ENCODE data around the gene NRN1L. TPM values are rescaled to one million over a fixed set of nuclear protein-coding genes. Genes with fewer than 3 reads are reported as not detected.
A peak's percentile ranks its signal among the peaks of the same experiment; 100 is the strongest.

The NRN1L gene
- total RNA-seq, 1 donor from 2014 or later: not detected

GRCh38 chr16:67842509-67843342 lies 42.0 kb upstream of the NRN1L start:
- intact Hi-C loops (cut with DNase I): loop anchor here (1.0 to 10.0 kb wide), 4 partner anchors 21 to 1492 kb away; partner anchors contain the start of genes COG8, FHOD1, NIP7 and PDF
- H3K9me3 ChIP-seq: no peaks in the 10 kb centered on the region
- H3K4me3 ChIP-seq: peak overlapping the region; percentile 86 to 96
- TF ChIP-seq CTCF (IDR thresholded peaks at IDR 0.05): peak in 2 of 3 experiments; percentile 4 to 40
- peak overlapping the region; percentile 98 to 100 for H3K27ac ChIP-seq
- peaks cover 31 to 33% of the 10 kb centered on the region in 2 donors for H3K4me1 ChIP-seq
- no peaks in the 10 kb centered on the region for H3K27me3 ChIP-seq
- no peaks in the 10 kb centered on the region for H3K36me3 ChIP-seq
- DNase-seq (ENCODE audit: low spot score in 2 of 2): peak in 1 of 2 donors; percentile 81

- peak overlapping the region; percentile 98 to 100 for H3K27ac ChIP-seq
- no peak for TF ChIP-seq CTCF (IDR thresholded peaks at IDR 0.05)
- intact Hi-C loops (cut with DNase I): loop anchor here (2.0 to 10.0 kb wide), 3 partner anchors 91 to 1491 kb away; partner anchors contain the start of genes COG8, FHOD1, NIP7 and PDF
- no peaks in the 10 kb centered on the region for H3K27me3 ChIP-seq
- DNase-seq (ENCODE audit: low spot score in 2 of 2): no peak
- no peaks in the 10 kb centered on the region for H3K36me3 ChIP-seq
- H3K9me3 ChIP-seq: no peaks in the 10 kb centered on the region
- H3K4me1 ChIP-seq: peaks cover 38 to 39% of the 10 kb centered on the region in 2 donors
- H3K4me3 ChIP-seq: peak overlapping the region; percentile 86 to 96
Observed at GRCh38 chr16:67843343-67843765, 41.3 kb upstream of the NRN1L start.

GRCh38 chr16:67844497-67844896 lies 40.2 kb upstream of the NRN1L start:
- peak in 1 of 3 experiments; percentile 23 for TF ChIP-seq CTCF (IDR thresholded peaks at IDR 0.05)
- no peak for DNase-seq (ENCODE audit: low spot score in 2 of 2)
- H3K27me3 ChIP-seq: no peaks in the 10 kb centered on the region
- no peaks in the 10 kb centered on the region for H3K9me3 ChIP-seq
- H3K36me3 ChIP-seq: no peaks in the 10 kb centered on the region
- intact Hi-C loops (cut with DNase I): loop anchor here (10.0 kb wide), 2 partner anchors 600 to 1490 kb away; partner anchors contain the start of genes COG8, FHOD1, NIP7 and PDF
- peaks cover 42 to 45% of the 10 kb centered on the region in 2 donors for H3K4me1 ChIP-seq
- H3K27ac ChIP-seq: peak overlapping the region; percentile 92 to 98
- H3K4me3 ChIP-seq: peak overlapping the region in 1 of 2 donors; percentile 96

GRCh38 chr16:67845291-67846062 lies 39.2 kb upstream of the NRN1L start:
- intact Hi-C loops (cut with DNase I): loop anchor here (2.0 to 10.0 kb wide), 5 partner anchors 17 to 1489 kb away; partner anchors contain the start of genes COG8, FHOD1, NIP7 and PDF
- DNase-seq (ENCODE audit: low spot score in 2 of 2): no peak
- Histone ChIP-seq H3K36me3 (no peaks in the 10 kb centered on the region), H3K9me3 (no peaks in the 10 kb centered on the region), H3K4me3 (peak overlapping the region; percentile 96 to 97), H3K27me3 (no peaks in the 10 kb centered on the region), H3K27ac (peak overlapping the region; percentile 92 to 98), H3K4me1 (peaks cover 42 to 45% of the 10 kb centered on the region in 2 donors)
- no peak for TF ChIP-seq CTCF (IDR thresholded peaks at IDR 0.05)

- H3K36me3 ChIP-seq: no peaks in the 10 kb centered on the region
- peak overlapping the region; percentile 96 to 97 for H3K4me3 ChIP-seq
- H3K4me1 ChIP-seq: peaks cover 42 to 45% of the 10 kb centered on the region in 2 donors
- no peak for TF ChIP-seq CTCF (IDR thresholded peaks at IDR 0.05)
- no peaks in the 10 kb centered on the region for H3K27me3 ChIP-seq
- no peak for DNase-seq (ENCODE audit: low spot score in 2 of 2)
- intact Hi-C loops (cut with DNase I): loop anchor here (2.0 to 10.0 kb wide), 5 partner anchors 17 to 1489 kb away; partner anchors contain the start of genes COG8, FHOD1, NIP7 and PDF
- H3K27ac ChIP-seq: peak overlapping the region; percentile 92 to 98
- no peaks in the 10 kb centered on the region for H3K9me3 ChIP-seq
Observed at GRCh38 chr16:67846063-67846319, 38.7 kb upstream of the NRN1L start.

Data from ascending aorta (tissue), 2 donors.